HG03045 (cell line): ENCODE data around the gene EGLN1.
A peak's percentile ranks its signal among the peaks of the same experiment; 100 is the strongest.

Source experiments
- ATAC-seq: cut with Tn5 transposase; IDR thresholded peaks from one replicate; pipeline ENCODE4 v1.9.1; 2021; ENCODE audit warnings: mild to moderate bottlenecking, moderate library complexity; ENCODE audit not compliant: unreplicated experiment

EGLN1 gene

DNA sequence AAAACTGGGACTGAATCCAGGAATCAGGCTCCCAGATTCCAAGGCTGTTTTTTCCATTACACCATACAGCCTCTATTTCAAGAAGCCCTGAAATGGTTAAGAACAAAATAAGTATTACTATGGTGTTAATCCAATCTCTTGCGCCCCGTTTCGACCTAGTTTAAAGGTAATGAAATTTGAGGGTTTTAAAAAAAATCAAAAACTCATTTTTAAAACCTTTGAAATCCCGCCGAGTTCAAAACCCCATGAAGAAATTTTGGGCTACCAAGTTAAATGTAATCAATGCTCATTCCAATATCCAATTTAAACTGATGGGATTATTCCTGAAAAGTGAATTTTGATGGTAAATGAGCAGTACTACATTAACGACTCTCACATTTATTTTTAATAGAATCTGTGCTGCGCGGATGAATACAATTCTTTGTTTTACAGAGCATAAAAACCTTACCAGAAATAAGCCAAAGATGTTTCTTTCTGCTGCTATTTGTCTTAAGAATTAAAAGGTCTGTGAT lies 767 bp upstream of the EGLN1 start:
- no peak for ATAC-seq

GRCh38 chr1:231421546-231421970 lies 529 bp downstream of the EGLN1 start:
- ATAC-seq = peak; percentile 39

DNA sequence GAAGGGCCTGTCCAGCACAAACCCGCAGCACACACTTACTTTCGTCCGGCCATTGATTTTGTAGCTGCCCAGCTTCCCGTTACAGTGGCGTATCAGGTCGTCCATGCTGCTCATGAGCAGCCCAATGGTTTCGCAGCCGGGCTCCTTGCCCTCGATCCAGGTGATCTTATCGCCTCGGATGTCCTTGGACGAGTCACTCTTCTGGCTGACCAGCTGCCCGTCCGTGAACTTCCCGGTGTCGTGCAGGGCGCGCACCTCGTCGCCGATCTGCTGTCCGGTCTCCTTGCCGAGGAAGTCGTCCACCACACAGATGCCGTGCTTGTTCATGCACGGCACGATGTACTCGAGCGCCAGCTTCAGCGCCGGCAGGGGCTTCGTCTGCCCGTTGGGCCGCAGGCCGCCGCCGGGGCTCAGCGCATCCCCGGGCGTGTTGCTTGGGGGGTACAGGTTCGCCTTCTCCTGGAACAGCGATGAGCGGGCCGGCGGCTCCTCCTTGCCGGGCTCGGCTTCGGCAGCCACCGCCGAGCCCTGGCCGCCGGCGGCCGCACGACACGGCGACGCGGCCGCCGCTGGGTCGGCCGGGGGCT lies 1.0 kb downstream of the EGLN1 start:
- peak; percentile 10 for ATAC-seq

GRCh38 chr1:231420299-231420958 lies 1.7 kb downstream of the EGLN1 start:
- no peak for ATAC-seq

DNA sequence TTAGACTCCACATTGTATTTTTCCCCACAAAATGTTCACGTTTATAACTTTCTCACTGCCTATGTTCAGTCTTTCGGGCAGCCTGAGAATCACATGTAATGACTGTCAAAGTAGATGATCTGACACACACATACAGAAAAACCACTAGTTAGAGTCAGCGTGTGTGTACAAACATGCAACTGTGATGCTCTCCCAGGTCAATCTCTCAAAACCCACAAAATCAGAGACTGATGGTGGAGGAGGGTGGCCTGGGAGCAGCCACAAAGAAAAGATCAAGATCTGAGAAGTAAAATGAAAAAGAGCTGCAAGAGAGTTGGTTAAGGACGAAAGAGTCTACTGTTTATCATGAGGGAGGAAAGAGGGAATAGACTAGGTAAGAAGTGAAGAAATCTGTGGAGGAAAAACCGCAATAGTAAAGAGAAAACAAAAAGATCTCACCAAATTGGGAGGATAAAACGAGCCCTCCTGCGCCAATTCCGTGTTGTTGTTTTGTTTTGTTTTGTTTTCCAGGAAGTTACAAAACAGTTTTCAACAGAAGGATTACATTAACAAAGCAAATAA lies 2.3 kb downstream of the EGLN1 start:
- no peak for ATAC-seq

DNA sequence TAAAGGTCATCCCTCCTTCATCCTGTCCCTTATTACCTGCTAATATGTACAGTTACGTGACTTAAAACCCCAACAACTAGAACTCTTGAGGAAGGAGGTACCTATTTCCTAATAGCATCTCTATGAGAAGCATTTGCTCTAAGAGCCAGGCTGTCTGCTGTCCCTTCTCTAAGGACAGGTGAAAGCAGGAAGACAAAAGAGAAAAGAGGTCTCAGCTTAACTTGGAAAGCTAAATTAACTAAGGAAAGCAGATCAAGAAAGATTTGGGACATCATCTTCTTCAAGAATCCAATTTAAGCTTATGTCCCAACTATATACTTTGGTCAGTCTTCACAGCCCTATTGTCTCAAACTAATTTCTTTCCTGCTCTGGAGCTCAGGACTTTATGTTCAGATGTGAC lies 2.9 kb downstream of the EGLN1 start:
- no peak for ATAC-seq

- ATAC-seq = no peak
Observed at GRCh38 chr1:231418741-231419107, 3.4 kb downstream of the EGLN1 start.

DNA sequence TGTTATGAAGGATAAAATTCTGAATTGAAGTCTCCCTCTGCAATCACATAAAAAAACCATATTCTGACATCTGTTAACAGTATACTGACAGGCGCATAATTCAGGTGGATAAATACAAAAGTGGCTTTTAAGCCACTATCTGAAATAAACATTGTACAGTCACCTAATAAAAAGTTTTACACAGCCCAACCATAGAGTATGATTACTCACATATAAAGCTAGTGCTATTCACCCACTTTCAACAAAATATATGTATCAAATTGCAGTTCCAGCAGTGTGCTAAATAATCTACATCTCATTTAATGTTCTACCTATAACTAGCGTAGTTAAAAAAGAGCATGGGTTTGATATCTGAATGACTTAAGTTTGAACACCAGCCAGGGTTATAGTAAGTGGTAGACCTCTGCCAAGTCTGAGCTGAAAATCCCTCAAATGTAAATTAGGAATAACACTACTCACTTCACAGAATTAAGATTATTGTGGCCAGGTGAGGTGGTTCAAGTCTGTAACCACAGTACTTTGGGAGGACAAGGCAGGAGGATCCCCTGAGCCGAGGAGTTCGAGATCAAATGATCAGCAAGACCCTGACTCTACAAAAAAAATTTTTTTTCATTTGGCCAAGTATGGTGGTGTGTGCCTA lies 3.9 kb downstream of the EGLN1 start:
- no peak for ATAC-seq

- ATAC-seq = no peak
Observed at GRCh38 chr1:231417513-231417912, 4.6 kb downstream of the EGLN1 start.

- no peak for ATAC-seq
Observed at GRCh38 chr1:231416901-231417300, 5.2 kb downstream of the EGLN1 start.

DNA sequence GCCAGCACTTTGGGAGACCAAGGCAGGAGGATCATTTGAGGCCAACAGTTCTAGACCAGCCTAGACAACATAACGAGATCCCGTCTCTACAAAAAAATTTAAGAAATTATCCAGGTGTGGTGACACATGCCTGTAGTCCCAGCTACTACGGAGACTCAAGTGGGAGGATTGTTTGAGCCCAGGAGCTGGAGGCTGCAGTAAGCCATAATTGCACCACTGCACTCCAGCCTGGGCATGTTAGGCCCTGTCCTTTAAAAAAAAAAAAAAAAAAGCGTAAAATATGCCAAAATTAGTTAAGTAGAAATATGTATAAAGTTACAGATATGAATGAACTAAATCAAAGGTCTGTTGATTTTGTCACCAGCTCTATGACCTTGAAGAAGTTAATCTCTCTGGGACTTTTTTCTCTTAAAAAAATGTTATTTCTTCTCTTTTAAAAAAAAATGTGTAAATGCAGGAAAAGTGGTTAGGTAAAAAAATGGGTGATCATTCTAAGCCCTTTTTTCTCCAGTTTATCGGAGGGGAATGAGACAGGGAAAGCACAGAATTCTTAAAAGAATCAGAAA lies 7.0 kb downstream of the EGLN1 start:
- ATAC-seq = no peak

- no peak for ATAC-seq
Observed at GRCh38 chr1:231414260-231415016, 7.6 kb downstream of the EGLN1 start.

- ATAC-seq = no peak
Observed at GRCh38 chr1:231413749-231414082, 8.4 kb downstream of the EGLN1 start.

GRCh38 chr1:231411036-231411531 lies 11.0 kb downstream of the EGLN1 start:
- ATAC-seq = no peak

DNA sequence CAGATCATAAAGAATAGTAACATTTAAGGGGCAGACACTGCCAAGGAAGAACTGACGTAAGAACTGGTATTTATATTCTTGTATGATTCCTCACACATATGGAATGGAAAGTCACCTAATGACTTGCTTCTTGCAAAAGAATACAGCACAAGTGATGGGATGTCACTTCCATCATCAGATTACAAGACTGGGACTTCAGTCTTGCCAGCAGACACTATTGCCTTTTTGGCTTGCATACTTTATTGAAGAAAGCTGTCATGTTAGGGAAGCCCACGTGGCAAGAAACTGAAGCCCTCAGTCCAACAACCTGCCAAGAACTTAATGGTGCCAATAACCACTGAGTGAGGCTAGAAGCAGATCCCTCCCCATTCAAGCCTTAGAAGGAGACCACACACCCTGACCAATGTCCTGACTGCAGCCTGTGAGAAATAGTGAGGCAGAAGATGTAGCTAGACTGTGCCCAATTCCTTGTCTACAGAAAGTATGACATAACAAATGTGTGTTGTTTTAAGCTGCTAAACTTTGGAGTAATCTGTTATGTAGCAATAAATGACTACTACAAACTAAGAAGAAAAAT lies 12.0 kb downstream of the EGLN1 start:
- no peak for ATAC-seq

DNA sequence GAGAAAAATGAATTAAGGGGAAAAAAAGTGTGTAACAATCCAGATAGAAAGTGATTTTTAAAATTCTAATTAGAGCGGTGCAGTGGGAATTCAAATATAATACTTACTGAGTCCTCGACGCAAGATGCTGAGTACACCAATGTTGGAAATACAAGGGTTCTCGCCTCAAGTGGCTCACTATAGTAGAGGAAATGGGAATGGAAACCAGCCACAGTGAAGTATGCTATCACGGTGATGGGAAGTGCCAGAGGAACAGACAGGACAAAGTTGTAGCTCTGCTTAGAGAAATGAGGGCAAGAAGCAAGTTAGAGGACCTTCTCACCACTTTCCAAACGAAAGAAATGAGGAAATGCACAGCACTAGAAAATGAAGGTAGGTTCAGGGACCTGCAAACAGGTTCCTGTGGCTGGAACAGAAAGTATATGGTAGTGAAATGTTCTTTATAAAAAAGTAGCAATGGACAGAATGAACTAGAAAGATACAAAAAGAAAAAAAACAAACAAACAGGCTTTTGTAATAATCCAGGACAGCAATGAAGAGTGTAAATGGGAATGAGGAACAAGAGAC lies 13.5 kb downstream of the EGLN1 start:
- ATAC-seq = no peak

- ATAC-seq = peak; percentile 69
Observed at GRCh38 chr1:231407547-231408396, 14.3 kb downstream of the EGLN1 start.

DNA sequence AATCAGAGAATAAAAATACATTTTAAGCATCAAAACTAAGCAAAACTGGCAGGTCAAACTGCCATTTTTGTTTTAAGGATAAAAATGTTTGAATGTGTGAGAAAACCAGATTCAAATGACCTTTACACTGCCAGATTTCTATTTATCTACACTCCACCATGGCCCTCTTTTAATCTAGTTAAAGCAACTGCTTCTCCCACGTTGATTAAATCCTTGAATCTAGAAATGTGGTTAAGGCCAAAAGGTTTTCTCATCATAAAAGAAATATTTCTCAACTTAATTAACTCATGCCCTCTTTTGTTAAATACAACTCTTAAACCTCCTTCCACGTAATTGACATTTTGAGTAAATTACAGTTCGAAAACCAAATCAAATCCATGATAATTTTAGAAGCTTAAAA lies 15.0 kb downstream of the EGLN1 start:
- no peak for ATAC-seq

DNA sequence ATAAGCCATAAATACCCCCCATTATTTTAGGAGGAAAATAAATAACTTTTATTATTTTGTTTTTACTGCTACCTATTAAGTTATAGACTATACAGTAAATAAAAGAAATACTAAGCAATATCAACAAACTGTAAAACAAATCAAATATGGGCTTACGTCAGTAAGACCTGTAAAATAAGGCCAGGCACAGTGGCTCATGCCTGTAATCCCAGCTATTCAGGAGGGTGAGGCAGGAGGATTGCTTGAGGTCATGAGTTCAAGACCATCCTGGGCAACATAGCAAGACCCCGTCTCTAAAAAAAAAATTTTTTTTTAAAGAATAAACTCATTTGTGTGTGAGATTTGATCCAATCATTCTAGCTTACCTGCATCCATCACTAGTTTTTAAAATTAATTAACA lies 17.8 kb downstream of the EGLN1 start:
- no peak for ATAC-seq
